NCI-H1105 (cell line): ENCODE results near the gene HEG1.
A peak's percentile ranks its signal among the peaks of the same experiment; 100 is the strongest.

Experiments used
- DNase-seq: peaks from one replicate; lab custom pipeline; 2025; lab: John Stamatoyannopoulos, UW

HEG1 gene

DNA sequence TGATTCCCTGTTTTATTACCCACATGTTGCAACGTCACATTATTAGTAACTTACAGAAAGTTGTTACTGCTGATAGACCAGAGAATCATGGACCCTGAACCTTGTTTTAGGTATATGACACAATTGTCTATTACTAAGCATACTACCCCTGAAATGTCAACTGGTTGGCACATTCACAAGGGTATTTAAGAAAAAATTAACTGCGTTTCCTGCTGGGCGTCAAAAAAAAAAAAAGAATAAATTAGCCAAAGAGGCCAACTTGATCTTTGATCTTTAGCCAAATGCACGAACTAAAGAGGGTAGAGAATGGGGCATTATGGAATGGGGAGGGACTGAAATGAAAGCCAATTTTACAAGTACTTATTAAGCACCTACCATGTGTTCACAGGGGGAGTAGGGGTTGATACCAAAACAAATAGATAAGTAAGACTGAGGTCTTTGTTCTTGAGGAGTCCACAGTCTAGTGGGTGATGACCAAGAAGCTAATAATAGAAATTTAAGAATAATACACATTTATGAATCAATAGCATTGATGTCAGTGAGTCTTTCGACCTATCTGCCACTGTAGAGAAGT lies 103.4 kb downstream of the HEG1 start:
- DNase-seq = peak; percentile 55

DNA sequence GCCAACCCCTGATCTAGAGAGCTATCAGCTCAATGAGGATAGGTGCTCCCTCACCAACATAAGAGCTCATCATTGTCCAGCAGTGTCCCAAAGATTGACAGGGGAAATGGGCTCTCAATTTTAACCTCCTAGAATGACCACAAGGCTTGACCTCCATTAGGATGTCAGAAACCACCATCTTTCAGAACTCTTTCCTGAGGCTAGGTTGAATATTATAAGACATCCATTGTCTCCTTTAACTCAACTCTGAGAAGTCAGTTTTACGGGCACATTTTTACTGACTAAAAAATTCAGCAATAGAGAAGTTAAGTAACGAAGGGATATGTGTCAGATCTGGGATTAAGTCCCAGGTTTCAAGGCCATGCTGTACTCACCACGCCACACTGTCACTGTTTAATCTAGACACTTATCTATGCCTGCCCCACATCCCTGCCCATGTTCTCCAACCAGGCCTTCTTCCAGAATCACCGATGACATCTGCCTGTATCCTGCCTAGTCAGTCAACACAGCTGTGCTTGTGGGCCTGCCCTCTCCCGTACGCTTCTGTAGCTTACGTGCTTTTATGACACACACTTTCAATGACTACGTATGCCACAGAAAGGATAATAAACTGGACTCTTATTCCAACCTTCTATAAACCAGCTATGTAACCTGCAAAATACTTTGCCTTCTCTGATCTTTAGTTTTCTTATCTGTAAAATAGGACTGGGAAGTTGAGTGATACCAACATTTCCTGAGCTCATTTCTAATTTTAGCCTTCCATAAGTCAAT lies 104.1 kb downstream of the HEG1 start:
- no peak for DNase-seq

DNA sequence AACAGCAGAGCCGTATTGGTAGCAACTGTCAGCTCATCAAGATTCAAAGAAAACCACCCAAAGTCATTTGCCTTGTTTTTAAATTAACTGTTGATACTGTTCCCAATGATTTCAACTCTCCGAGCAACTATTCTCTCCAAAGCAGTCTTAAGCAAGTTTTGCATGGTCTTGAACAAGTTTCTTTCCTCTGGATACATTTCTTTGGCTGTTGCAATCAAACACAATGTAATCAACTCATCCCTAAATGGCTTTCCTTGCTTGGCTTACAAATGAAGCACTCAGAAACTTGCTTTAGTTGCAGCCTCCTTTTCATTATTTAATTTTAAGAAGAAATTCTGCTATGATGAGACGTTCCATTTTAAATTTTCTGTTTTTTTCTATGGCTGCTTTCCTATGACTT lies 105.8 kb downstream of the HEG1 start:
- DNase-seq = no peak

DNA sequence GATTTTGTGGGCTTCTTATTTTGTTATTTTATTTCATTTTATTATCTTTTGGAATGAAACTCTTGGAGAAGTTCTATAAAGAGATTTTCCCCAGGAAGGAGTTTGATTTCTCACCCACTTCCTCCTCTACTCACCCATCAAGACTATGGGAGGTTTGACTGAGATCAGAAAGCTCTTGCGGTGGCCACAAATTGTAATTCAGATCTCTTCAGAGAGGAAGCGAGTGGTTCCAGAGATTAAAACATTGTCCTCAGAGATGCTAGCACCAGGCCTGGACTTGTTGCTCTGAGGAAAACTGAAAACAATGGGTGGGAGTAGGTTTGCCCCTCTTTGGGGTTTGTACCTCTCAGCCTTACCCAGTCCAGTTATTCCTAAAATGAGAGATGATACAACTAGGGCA lies 113.2 kb downstream of the HEG1 start:
- no peak for DNase-seq

DNA sequence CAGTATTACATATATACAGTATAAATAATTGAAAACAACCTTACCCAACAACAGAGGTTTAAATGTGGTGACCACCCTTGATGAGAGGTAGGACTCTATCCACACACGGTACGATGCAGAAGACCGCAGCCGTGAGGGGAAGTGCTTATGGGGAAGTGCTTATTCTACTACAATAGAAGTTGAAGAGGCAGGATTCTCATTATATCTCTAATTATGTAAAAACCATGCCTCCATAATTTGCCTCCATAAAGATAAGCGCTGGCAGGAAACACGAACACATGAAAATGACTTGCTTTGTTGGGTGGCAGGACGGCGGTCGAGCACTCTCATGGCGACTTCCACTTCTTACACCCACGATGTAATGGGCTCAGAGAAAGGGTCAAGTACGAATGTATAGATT lies 114.0 kb downstream of the HEG1 start:
- no peak for DNase-seq

DNA sequence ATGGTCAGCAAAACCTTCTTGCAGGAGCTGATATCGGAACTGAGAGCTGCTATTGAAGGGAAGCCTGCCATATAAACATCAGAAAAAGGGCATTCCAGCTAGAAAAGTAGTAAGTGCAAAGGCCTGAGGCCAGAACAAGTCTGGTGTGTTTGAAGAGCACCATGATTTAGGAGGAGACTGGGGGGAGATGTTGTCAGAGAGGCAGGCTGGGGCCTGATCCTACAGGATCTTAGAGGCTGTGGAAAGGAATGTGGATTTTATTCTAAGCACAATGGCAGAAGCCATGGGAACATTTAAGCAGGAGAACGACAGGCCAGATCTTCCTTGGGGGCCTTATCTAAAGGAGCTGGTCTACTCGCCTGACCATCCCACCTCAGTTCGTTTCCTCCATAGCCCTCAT lies 116.1 kb downstream of the HEG1 start:
- no peak for DNase-seq

DNA sequence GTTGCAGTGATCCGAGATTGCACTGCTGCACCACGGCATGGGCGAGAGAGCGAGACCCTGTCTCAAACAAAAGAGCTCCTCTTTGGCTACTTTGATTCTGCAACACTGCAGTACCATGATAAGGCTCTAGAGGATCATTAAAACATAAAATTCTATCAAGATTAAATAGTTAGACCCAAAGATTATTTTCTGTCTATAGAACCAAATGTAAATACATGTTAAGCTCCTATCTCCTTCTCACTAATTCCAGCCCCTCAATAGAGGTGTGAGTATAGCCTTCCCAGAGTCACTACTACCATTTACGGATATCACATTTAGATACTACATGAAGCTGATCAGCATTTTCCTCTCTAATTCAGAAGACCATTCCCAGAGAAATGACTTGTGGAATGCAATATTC lies 116.9 kb downstream of the HEG1 start:
- DNase-seq = no peak

DNA sequence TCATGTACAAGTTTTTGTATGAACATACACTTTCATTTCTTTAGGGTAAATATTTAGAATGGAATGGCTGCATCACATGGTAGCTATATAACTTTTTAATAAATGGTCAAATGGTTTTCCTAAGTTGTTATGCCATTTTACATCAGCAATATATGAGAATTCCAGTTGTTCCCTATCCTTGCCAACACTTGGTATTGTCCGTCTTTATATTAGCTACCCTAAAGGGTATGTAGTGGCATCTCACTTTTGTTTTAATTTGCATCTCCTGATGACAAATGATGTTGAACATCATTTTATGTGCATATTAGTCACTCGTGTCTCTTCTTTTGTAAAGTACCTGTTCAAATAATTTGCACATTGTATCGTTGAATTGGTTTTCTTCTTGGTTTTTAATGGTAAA lies 118.7 kb downstream of the HEG1 start:
- DNase-seq = no peak

DNA sequence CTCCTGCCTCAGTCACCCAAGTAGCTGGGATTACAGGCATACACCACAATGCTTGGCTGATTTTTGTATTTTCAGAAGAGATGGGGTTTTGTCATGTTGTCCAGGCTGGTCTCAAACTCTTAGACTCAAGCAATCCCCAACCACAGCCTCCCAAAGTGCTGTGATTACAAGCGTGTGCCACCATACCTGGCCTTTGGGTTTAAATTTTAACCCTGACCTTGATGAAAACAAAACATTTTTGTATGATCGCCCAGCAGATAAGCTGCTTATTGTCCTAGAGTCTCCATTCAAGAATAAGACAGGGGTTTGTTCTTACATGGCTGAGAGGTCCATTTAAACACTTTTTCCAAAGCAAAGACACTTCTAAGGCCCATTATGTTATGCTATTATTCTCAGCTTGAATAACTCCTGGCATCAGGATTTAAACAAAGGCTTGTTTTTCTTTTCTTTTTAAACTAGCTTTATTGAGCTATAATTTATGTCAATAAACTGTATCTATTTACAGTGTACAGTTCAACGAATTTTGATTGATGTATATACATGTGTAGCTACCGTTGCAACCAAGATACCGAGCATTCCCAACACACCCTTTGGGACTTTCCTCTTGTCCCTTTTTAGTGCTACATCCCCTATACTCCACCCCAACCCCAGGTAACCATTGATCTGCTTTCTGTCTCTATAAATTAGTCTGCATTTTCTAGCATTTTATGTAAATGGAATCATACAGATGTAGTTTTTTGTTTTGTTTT lies 119.8 kb downstream of the HEG1 start:
- DNase-seq = no peak

DNA sequence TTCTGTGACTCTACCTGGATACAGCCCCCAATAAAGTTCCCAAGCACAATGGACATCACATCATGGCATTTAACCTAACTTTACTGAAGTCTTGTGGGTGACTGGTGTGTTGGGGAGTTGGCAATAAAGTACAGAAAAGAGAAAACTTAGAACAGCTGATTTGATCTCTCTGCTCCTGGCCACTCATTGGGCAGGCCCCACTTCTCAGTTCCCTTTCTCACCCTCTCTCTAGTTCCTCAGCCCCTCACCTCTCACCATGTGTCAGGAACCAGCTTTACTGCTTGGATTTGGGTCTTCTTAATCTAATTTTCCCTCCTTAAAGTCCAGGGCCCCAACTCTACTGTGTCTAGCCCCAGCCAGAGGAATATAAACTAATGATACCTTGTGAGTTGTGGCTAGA lies 120.5 kb downstream of the HEG1 start:
- DNase-seq = no peak

DNA sequence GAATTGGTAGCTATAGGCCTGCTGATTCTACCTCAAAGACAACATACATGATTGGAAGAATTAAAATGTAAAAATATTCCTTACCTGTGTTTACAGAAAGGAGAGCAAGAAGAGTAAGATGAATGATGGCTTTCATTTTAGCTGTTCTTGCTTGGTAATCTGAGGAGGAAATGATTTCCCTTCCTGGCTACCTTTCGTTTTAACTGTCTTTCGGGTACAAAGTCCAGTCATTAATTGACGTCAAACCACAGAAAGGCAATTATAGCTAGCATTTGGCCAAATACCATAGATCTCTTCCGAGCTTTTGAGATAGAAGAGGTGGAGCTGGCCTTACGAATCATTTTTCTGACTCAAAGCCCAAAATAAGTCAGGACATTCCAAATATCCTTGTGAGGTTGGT lies 121.2 kb downstream of the HEG1 start, which contains the start of gene MUC13:
MUC13 (minus strand) TSS at position 175 of the 400 bp plus-strand sequence; CDS start at position 136, 39 bp downstream.
- no peak for DNase-seq

DNA sequence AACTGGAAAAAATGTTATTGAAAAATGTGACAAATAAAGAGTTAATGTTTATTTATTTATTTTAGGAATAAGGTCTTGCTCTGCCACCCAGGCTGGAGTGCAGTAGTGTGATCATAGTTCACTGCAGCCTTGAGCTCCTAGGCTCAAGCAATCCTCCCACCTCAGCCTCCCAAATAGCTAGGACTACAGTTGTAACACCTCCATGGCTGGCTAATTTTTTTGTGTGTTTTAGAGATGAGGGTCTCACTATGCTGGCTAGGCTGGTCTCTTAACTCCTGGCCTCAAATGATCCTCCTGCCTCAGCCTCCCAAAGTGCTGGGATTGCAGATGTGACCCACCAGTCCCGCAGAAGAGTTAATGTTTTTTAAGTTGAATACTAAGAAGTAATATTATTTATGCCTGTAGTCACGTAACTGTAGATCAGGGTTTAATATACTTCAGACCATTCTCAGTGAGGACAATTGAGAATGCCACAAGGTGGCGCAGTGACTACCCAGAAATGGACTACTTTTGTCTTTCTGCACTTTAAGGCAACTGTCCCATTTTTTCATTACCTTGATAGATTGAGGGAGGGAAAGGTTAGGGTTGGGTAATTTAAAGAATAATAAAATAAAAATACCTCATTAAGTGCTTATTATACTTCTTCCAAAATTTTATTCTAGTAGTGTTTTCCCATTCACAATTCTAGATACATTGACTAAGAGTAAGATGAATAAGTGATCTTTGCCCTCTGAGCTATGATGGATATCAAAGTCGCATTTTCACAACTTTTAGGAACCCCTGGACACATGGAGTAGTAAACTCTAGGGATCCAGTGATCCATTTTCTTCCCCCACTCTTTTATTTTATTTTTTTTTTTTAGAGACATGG lies 127.2 kb downstream of the HEG1 start:
- peak; percentile 45 for DNase-seq

DNA sequence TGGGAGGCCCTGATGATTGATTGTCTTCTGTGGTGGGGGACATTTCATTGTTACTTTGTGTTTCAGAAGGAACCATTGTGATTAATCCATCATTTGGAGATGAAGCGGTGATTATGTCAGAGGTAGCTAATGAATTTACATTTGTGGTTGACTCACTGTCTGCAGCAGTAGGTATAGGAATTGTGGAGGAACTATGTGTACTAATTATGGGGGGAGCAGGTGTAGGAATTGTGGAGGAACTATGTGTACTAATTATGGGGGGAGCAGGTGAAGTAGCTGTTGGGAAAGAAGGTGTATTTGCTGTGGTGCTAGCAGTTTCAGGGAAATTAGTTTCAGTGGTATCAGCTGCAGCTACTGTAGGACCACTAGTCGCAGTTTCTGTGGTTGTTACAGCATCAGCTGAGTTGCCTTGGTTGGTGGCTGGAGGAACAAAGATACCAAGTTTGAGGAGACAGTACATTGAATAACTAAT lies 128.2 kb downstream of the HEG1 start:
- DNase-seq = no peak

DNA sequence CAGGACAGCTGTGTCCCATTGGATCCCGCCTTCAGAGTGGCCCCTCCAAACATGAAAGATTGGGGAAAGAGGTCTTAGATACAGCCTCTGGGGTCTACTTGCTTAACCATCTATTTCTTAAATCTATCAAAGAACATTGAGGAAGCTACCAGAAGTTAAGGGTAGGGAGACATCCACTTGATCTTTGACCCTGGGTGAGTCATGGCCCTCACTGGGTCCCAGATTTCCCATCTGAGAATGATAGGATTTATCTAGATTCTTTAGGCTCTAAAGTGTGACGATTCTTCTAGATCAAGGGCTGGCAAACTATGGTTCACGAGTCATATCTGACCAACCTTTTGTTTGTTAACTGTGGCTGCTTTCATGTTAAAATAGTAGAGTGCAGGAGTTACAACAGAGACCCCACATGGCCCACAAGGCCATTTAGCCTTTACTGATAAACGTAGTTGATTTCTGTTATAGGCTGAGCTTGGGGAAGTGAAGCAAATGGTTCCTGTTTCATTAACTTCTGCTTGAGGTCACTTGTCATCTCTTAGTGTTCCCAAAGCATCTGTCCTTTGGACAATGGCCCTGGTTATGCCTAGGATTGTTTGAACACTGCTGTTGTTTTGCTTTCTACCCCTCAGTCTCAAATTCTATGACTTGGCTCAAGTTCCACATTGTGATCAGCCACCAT lies 129.2 kb downstream of the HEG1 start:
- DNase-seq = no peak

DNA sequence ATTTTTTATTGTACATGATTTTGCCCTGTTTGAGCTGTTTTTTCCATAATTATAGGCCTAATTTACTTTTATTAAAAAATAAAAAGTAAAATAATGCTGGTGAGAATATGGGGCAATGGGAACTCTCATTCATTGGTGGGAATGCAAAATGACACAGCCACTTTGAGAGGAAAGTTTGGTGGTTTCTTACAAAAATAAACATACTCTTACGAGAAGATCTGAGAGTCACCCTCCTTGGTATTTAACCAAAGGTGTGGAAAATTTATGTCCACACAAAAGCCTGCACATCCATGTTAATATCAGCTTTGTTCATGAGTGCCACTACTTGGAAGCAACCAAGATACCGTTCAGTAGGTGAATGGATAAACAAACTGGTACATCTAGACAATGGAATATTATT lies 131.1 kb downstream of the HEG1 start:
- no peak for DNase-seq

DNA sequence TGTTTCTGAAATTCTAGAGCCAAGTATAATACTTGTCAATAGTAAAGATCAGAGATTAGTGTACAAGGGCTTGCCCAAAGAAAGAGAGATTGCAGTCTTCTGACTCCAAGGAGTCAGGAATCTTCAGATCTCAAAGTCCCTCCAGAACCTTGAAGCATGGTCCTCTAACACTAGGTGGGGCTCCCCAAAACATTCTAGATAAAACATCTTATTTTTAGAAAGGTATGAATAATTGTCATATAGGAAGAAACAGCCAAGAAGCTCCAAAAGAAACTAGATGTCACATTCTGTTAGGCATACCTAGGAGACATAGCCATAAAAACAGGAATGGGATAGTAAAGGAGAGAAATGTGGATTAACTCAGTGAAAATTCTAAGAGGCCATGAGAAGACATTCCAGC lies 132.0 kb downstream of the HEG1 start:
- DNase-seq = no peak

DNA sequence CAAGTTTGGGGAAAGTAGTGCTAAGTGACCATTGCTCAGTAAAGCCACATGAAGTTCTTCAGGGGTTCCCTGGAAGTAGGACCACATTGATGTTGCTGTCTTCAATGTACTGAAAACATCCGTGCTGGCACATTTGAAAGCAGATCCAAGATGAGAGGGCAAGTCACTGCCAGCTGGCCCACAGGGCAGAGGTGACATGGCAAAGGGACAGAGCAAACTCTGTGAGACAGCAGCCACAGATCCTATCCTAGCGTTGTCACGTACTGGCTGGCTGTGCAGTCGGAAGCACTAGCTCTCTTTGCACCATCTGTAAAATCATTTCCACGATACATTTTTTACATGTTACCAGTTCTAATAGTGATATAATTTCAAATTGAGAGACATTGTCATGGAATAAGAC lies 135.1 kb downstream of the HEG1 start:
- no peak for DNase-seq

DNA sequence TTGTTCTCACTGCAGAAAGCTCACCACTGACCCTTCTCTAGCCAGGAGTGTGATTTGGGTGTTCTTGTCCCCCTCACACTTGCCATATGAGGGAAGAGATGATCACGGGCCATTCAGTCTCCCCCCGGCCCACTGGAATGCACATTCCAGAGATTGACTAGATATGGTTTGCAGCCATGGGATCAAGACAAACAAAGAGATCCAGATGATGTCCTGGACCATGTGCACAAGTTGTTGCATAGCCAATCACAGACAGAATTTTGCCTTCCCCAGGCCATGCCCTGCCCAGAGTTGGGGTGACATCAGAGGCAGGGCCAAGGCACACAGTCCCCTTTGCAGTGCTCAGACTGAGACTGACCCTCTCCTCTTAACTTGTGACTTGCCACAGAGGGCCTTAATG lies 136.0 kb downstream of the HEG1 start:
- DNase-seq = no peak

DNA sequence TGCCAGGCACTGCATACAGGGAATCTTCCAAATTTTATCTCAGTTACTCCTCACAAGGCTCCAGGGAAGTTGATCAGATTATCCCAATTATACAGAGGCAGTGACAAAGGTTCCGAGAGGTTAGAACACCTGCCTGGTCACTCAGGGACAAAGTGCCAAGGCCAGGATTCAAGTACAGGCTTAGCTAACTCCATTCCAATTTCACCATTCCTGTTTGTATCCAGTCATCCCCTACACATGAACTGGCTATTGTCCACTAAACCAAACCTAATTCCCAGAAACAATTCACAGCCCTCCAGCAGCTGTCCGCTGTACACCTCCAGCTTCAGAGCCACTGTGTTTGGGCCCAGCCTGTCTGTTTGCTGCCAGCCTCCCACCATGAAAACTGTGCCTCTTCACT lies 137.3 kb downstream of the HEG1 start:
- DNase-seq = no peak

DNA sequence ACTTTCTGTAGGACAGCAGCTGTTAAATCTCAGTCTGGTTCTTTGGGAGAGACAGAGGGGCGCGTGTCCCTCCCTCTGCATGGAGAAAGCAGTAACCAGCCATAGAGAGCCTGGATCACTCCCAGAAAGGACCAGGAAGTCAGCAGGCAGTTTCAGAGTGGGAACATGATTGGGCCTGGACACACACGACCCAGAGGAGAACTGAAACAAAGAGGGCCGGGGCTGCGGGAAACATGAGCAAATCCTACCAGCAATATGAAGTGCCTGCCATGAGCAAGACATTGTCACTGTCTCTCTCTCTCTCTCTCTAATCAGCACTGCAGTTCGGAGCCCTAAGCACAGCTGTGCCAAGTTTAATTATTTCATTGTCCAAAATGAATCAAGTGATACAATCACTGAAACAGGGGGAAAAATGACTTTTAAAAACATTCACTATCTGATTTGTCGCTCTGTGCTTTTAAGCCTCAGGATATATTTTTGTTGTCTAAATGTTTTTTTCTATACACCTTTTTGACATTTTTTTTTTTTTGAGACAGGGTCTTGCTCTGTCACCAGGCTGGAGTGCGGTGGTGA lies 138.9 kb downstream of the HEG1 start:
- no peak for DNase-seq
